ENCODE measurements around the gene GRM2. TPM values are rescaled to one million over a fixed set of nuclear protein-coding genes. Genes with fewer than 3 reads are reported as not detected.

Gene GRM2
- total and polyA plus RNA-seq, 2 experiments from 2014 or later, result 0.27 TPM; not detected in 1

- H2AFZ ChIP-seq, result no peak overlapping the region
- 94% methylated on average over 19 of the region's 19 CpGs for WGBS (ENCODE audit: low lambda C conversion rate, missing lambda C conversion rate)
- H3K9me3 ChIP-seq (ENCODE audit: low read depth), result no peaks in the 10 kb centered on the region
- H4K20me1 ChIP-seq (ENCODE audit: insufficient read depth, poor library complexity, severe bottlenecking), result no peaks in the 10 kb centered on the region
- no peaks in the 10 kb centered on the region for H3K79me2 ChIP-seq
- no peaks in the 10 kb centered on the region for H3K36me3 ChIP-seq (replicated peaks; ENCODE audit: insufficient read depth, low read depth)
- H3K27ac ChIP-seq, result no peak overlapping the region
- no peak for DNase-seq (ENCODE audit: low spot score)
- no peaks in the 10 kb centered on the region for H3K4me1 ChIP-seq (ENCODE audit: insufficient read depth)
- peaks cover 10% of the 10 kb centered on the region for H3K27me3 ChIP-seq
- H3K9me2 ChIP-seq (replicated peaks; ENCODE audit: insufficient read depth), result no peaks in the 10 kb centered on the region
- H3K4me3 ChIP-seq, result no peak overlapping the region
- H3K4me2 ChIP-seq, result no peak overlapping the region
- no peak for TF ChIP-seq EZH2 (IDR thresholded peaks at IDR 0.05; ENCODE audit: borderline replicate concordance)
- no peak for TF ChIP-seq CTCF (IDR thresholded peaks at IDR 0.05; ENCODE audit: poor library complexity)
- TF ChIP-seq EZH2phosphoT487 (IDR thresholded peaks at IDR 0.05; ENCODE audit: low read depth, severe bottlenecking, unreplicated experiment), result no peak
Observed at GRCh38 chr3:51712963-51713362, 6.1 kb downstream of the GRM2 start.

GRCh38 chr3:51715231-51715976 is 8.5 kb downstream of the GRM2 start:
- DNase-seq (ENCODE audit: low spot score), result peak; percentile 2
- WGBS (ENCODE audit: low lambda C conversion rate, missing lambda C conversion rate), result 93% methylated on average over 36 of the region's 36 CpGs
- no peak overlapping the region for H3K4me3 ChIP-seq

GRCh38 chr3:51715977-51716294 is 9.1 kb downstream of the GRM2 start:
- TF ChIP-seq EZH2 (IDR thresholded peaks at IDR 0.05; ENCODE audit: borderline replicate concordance) (no peak), CTCF (IDR thresholded peaks at IDR 0.05; ENCODE audit: poor library complexity) (no peak), EZH2phosphoT487 (IDR thresholded peaks at IDR 0.05; ENCODE audit: low read depth, severe bottlenecking, unreplicated experiment) (no peak)
- H3K79me2 ChIP-seq, result no peaks in the 10 kb centered on the region
- no peak overlapping the region for H2AFZ ChIP-seq
- H3K9me2 ChIP-seq (replicated peaks; ENCODE audit: insufficient read depth), result no peaks in the 10 kb centered on the region
- no peaks in the 10 kb centered on the region for H4K20me1 ChIP-seq (ENCODE audit: insufficient read depth, poor library complexity, severe bottlenecking)
- no peaks in the 10 kb centered on the region for H3K4me1 ChIP-seq (ENCODE audit: insufficient read depth)
- H3K4me3 ChIP-seq, result no peak overlapping the region
- H3K36me3 ChIP-seq (replicated peaks; ENCODE audit: insufficient read depth, low read depth), result no peaks in the 10 kb centered on the region
- WGBS (ENCODE audit: low lambda C conversion rate, missing lambda C conversion rate), result 95% methylated on average over 8 of the region's 8 CpGs
- DNase-seq (ENCODE audit: low spot score), result no peak
- H3K9me3 ChIP-seq (ENCODE audit: low read depth), result no peaks in the 10 kb centered on the region
- H3K27ac ChIP-seq, result no peak overlapping the region
- no peak overlapping the region for H3K4me2 ChIP-seq
- no peaks in the 10 kb centered on the region for H3K27me3 ChIP-seq

More at GRCh38 chr3:51715231-51715976, 8.5 kb downstream of the GRM2 start:
- Histone ChIP-seq H3K9me3 (ENCODE audit: low read depth) (no peaks in the 10 kb centered on the region), H3K27ac (no peak overlapping the region), H3K79me2 (no peaks in the 10 kb centered on the region), H3K9me2 (replicated peaks; ENCODE audit: insufficient read depth) (no peaks in the 10 kb centered on the region), H3K4me1 (ENCODE audit: insufficient read depth) (no peaks in the 10 kb centered on the region), H3K4me2 (no peak overlapping the region), H4K20me1 (ENCODE audit: insufficient read depth, poor library complexity, severe bottlenecking) (no peaks in the 10 kb centered on the region), H3K36me3 (replicated peaks; ENCODE audit: insufficient read depth, low read depth) (no peaks in the 10 kb centered on the region), H3K27me3 (no peaks in the 10 kb centered on the region), H2AFZ (no peak overlapping the region)
- TF ChIP-seq EZH2phosphoT487 (IDR thresholded peaks at IDR 0.05; ENCODE audit: low read depth, severe bottlenecking, unreplicated experiment) (no peak), CTCF (IDR thresholded peaks at IDR 0.05; ENCODE audit: poor library complexity) (no peak), EZH2 (IDR thresholded peaks at IDR 0.05; ENCODE audit: borderline replicate concordance) (no peak)

All from hepatocyte (in vitro differentiated cells).